Dendritic cell treated with granulocyte-macrophage colony-stimulating factor and Interleukin-4, amounts not matched to agents 40 ng/mL and 50 ng/mL, for 4 days (primary cell): Measurements from ENCODE around the gene ARRDC2.

Source experiments
- H3K27ac Mint-ChIP-seq: one replicate; pipeline ENCODE4 v1.8.0; 2022; ENCODE audit warnings: mild to moderate bottlenecking, mixed read lengths
- H3K27me3 Mint-ChIP-seq: one replicate; pipeline ENCODE4 v1.8.0; 2022; ENCODE audit warnings: mild to moderate bottlenecking, mixed read lengths
- H3K36me3 Mint-ChIP-seq: one replicate; pipeline ENCODE4 v1.8.0; 2022; ENCODE audit warnings: low read depth, mixed read lengths
- H3K4me1 Mint-ChIP-seq: one replicate; pipeline ENCODE4 v1.8.0; 2022; ENCODE audit warnings: low read depth, mixed read lengths
- H3K4me3 Mint-ChIP-seq: one replicate; pipeline ENCODE4 v1.8.0; 2022; ENCODE audit warnings: mild to moderate bottlenecking, moderate library complexity, mixed read lengths
- H3K9me3 Mint-ChIP-seq: one replicate; pipeline ENCODE4 v1.8.0; 2022; ENCODE audit warnings: mixed read lengths
- intact Hi-C: fragments of 100-400 bp; cut with micrococcal nuclease; formaldehyde crosslinking; loops from one replicate; pipeline ENCODE4 v1.15.0; 2022

Gene ARRDC2

GRCh38 chr19:18007917-18008673 lies at the start of gene ARRDC2:
TSS of gene ARRDC2 (plus strand) at chr19:18008170. CDS start at chr19:18008311, 141 bp downstream.
- peak within 1 kb of the TSS; percentile 89 for H3K4me3 Mint-ChIP-seq

GRCh38 chr19:17963936-17964691 lies 43.9 kb upstream of the ARRDC2 start:
- H3K27me3 Mint-ChIP-seq = peaks cover 81% of the 10 kb centered on the region
- H3K4me3 Mint-ChIP-seq = no peak overlapping the region
- no peak overlapping the region for H3K27ac Mint-ChIP-seq

More at GRCh38 chr19:18007917-18008673, at the start of gene ARRDC2:
- intact Hi-C loops = loop anchor here (1.0 to 10.0 kb wide), 2 partner anchors 50 to 167 kb away; partner anchors contain the start of gene IFI30
- H3K36me3 Mint-ChIP-seq = peaks cover 88% of the 10 kb centered on the region
- peaks cover 37% of the 10 kb centered on the region for H3K4me1 Mint-ChIP-seq
- H3K27me3 Mint-ChIP-seq = no peaks in the 10 kb centered on the region
- H3K9me3 Mint-ChIP-seq = no peaks in the 10 kb centered on the region
- peak within 1 kb of the TSS; percentile 80 for H3K27ac Mint-ChIP-seq

GRCh38 chr19:17965370-17966128 lies 42.4 kb upstream of the ARRDC2 start:
- peaks cover 77% of the 10 kb centered on the region for H3K27me3 Mint-ChIP-seq
- H3K9me3 Mint-ChIP-seq = no peaks in the 10 kb centered on the region
- H3K4me3 Mint-ChIP-seq = no peak overlapping the region
- intact Hi-C loops = no loop called here
- peaks cover 5% of the 10 kb centered on the region for H3K4me1 Mint-ChIP-seq
- H3K36me3 Mint-ChIP-seq = no peaks in the 10 kb centered on the region
- no peak overlapping the region for H3K27ac Mint-ChIP-seq

More at GRCh38 chr19:17963936-17964691, 43.9 kb upstream of the ARRDC2 start:
- Mint-ChIP-seq H3K36me3 (no peaks in the 10 kb centered on the region), H3K4me1 (no peaks in the 10 kb centered on the region), H3K9me3 (no peaks in the 10 kb centered on the region)
- intact Hi-C loops = no loop called here

- Mint-ChIP-seq H3K9me3 (no peaks in the 10 kb centered on the region), H3K4me3 (no peak overlapping the region), H3K4me1 (peaks cover 5% of the 10 kb centered on the region), H3K36me3 (no peaks in the 10 kb centered on the region), H3K27me3 (peaks cover 73% of the 10 kb centered on the region), H3K27ac (no peak overlapping the region)
- intact Hi-C loops = no loop called here
Observed at GRCh38 chr19:17966129-17966483, 41.9 kb upstream of the ARRDC2 start.

GRCh38 chr19:17966550-17967256 lies 41.3 kb upstream of the ARRDC2 start, which contains the start of gene KCNN1:
TSS of gene KCNN1 (plus strand) at chr19:17967107. CDS start at chr19:17973889, 6,782 bp downstream.
- Mint-ChIP-seq H3K36me3 (no peaks in the 10 kb centered on the region), H3K27me3 (peaks cover 68% of the 10 kb centered on the region), H3K4me1 (peaks cover 5% of the 10 kb centered on the region), H3K9me3 (no peaks in the 10 kb centered on the region), H3K4me3 (no peak within 1 kb of the TSS), H3K27ac (no peak within 1 kb of the TSS)
- intact Hi-C loops = no loop called here

DNA sequence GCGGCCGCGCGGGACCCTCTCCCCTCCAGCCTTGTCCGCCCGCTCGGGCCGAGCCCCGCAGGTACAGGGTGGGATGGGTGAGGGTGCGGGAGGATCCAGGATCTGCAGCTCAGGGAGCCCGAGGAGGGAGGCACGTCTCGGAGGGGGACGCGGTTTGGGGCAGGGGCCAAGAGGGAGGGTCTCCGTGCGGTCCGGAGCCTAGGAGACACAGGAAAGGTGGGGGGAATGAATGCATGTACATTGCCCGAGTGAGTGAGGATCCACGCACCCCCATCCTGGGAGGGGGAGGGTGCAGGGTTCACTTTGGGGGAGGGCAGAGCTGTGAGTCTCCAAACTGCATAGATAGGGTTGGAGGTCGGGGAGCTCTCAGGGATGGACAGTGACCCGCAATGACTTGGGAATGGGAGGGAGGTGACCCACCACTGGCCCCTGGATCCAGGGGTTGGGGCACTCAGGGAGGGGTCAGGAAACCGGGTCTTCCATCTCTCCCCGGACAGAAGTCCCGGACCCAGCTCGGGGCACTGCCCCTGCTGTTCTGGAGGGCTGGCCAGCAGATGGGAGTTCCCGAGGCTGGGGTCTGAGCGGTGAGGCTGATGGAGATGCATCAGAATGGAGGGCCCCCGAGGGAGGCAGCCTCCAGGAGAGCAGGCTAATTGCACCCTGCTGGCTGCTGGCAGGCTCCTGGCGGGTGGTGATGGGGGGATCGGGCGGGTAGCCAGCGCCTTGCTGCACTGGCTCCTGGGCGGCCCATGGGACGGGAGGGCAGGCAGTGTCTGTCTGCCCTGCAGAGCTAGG lies 40.5 kb upstream of the ARRDC2 start:
- no peaks in the 10 kb centered on the region for H3K9me3 Mint-ChIP-seq
- H3K4me1 Mint-ChIP-seq = peaks cover 5% of the 10 kb centered on the region
- H3K4me3 Mint-ChIP-seq = no peak overlapping the region
- H3K27ac Mint-ChIP-seq = no peak overlapping the region
- peaks cover 63% of the 10 kb centered on the region for H3K27me3 Mint-ChIP-seq
- intact Hi-C loops = no loop called here
- no peaks in the 10 kb centered on the region for H3K36me3 Mint-ChIP-seq

DNA sequence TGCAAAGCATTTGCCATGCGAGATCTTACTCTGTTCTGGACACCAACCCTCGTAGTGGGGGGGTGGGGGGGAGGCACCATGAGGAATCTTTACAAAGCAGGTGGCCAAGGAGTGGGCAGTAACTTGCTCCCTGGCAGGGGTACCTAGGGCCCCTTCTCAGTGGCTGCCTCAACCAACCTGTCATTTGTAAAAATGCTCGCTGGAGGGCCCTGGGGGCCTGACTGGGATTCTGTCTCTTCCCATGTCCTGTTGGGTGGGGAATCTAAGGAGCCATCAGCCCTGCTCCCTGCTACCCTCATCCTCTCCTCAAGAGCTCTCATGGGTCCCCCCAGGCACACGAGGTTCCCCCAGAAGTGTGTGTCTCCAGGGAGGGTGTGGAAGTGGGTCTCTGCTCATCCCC lies 39.6 kb upstream of the ARRDC2 start:
- Mint-ChIP-seq H3K4me3 (no peak overlapping the region), H3K36me3 (no peaks in the 10 kb centered on the region), H3K27ac (no peak overlapping the region), H3K4me1 (peaks cover 5% of the 10 kb centered on the region), H3K9me3 (no peaks in the 10 kb centered on the region), H3K27me3 (peaks cover 55% of the 10 kb centered on the region)
- intact Hi-C loops = no loop called here

GRCh38 chr19:17969096-17969792 lies 38.7 kb upstream of the ARRDC2 start:
- intact Hi-C loops = no loop called here
- no peak overlapping the region for H3K4me3 Mint-ChIP-seq
- peaks cover 5% of the 10 kb centered on the region for H3K4me1 Mint-ChIP-seq
- no peak overlapping the region for H3K27ac Mint-ChIP-seq
- H3K36me3 Mint-ChIP-seq = no peaks in the 10 kb centered on the region
- H3K27me3 Mint-ChIP-seq = peaks cover 46% of the 10 kb centered on the region
- H3K9me3 Mint-ChIP-seq = no peaks in the 10 kb centered on the region

DNA sequence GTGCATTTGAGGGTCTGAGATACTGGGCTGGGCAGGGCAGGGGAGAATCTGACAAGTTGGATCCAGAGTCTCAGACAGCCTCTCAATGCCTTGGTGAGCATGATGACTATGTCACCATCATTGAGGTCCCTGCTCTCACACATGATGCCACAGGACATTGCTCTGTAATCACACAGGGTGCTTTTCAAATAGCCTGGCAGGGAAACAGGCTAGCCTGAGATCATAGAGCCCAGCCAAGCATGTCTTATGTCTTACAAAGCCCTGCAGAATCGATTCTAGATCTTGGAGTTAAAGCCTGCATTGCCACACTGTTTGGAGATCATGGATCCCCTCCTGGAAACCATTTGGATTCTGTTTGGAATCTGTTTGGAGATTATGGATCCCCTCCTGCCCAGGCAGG lies 35.7 kb upstream of the ARRDC2 start:
- H3K27me3 Mint-ChIP-seq = peaks cover 22% of the 10 kb centered on the region
- H3K27ac Mint-ChIP-seq = no peak overlapping the region
- intact Hi-C loops = loop anchor here (10.0 kb wide), 1 partner anchor 97 kb away; the partner anchor contains the start of gene SLC5A5
- no peaks in the 10 kb centered on the region for H3K9me3 Mint-ChIP-seq
- H3K36me3 Mint-ChIP-seq = no peaks in the 10 kb centered on the region
- no peak overlapping the region for H3K4me3 Mint-ChIP-seq
- peaks cover 8% of the 10 kb centered on the region for H3K4me1 Mint-ChIP-seq

- intact Hi-C loops = loop anchor here (10.0 kb wide), 1 partner anchor 99 kb away; the partner anchor contains the start of gene SLC5A5
- Mint-ChIP-seq H3K4me1 (peaks cover 13% of the 10 kb centered on the region), H3K27me3 (peaks cover 16% of the 10 kb centered on the region), H3K36me3 (no peaks in the 10 kb centered on the region), H3K4me3 (no peak overlapping the region), H3K27ac (no peak overlapping the region), H3K9me3 (no peaks in the 10 kb centered on the region)
Observed at GRCh38 chr19:17973759-17974158, 34.2 kb upstream of the ARRDC2 start.

- H3K36me3 Mint-ChIP-seq = no peaks in the 10 kb centered on the region
- intact Hi-C loops = loop anchor here (10.0 kb wide), 1 partner anchor 100 kb away; the partner anchor contains the start of gene SLC5A5
- H3K9me3 Mint-ChIP-seq = no peaks in the 10 kb centered on the region
- H3K4me1 Mint-ChIP-seq = peaks cover 16% of the 10 kb centered on the region
- H3K27me3 Mint-ChIP-seq = peaks cover 16% of the 10 kb centered on the region
- no peak overlapping the region for H3K4me3 Mint-ChIP-seq
- no peak overlapping the region for H3K27ac Mint-ChIP-seq
Observed at GRCh38 chr19:17974551-17974950, 33.4 kb upstream of the ARRDC2 start.

DNA sequence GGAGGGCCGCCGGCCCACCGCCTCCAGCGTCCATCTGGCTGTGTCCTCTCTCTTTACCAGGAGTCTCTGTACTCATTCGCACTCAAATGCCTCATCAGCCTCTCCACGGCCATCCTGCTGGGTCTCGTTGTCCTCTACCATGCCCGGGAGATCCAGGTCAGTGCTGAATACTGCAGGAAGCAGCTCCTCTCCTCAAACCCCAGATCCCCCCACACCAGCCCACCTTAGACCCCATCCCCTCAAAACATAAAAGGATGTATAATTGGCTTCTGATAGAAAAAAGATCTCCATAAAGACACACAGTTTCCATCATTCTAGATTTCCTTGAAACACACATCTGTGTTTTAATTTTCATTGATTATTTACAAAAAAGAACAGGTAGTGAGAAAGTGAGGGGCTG lies 32.9 kb upstream of the ARRDC2 start:
- peaks cover 18% of the 10 kb centered on the region for H3K27me3 Mint-ChIP-seq
- peaks cover 15% of the 10 kb centered on the region for H3K4me1 Mint-ChIP-seq
- no peak overlapping the region for H3K4me3 Mint-ChIP-seq
- no peak overlapping the region for H3K27ac Mint-ChIP-seq
- H3K36me3 Mint-ChIP-seq = no peaks in the 10 kb centered on the region
- intact Hi-C loops = loop anchor here (10.0 kb wide), 1 partner anchor 100 kb away; the partner anchor contains the start of gene SLC5A5
- no peaks in the 10 kb centered on the region for H3K9me3 Mint-ChIP-seq
